22Rv1 (cell line): Measurements from ENCODE around the gene UBE3A.

ENCODE experiments used
- CTCF ChIP-seq: fragments of 450-650 bp; IDR thresholded peaks from 2 replicates; pipeline ENCODE4 v1.5.1; 2017; ENCODE audit warnings: mild to moderate bottlenecking
- ZFX ChIP-seq: fragments of 450-650 bp; IDR thresholded peaks from 2 replicates; pipeline ENCODE4 v1.6.1; 2017; ENCODE audit warnings: antibody characterized with exemption, borderline replicate concordance

- TF ChIP-seq CTCF (no peak), ZFX (no peak)
These were observed 105.8 kb downstream of the UBE3A start for GRCh38 chr15:25333049-25333448.
